ENCODE results near the gene OR2A1. TPM values are rescaled to one million over a fixed set of nuclear protein-coding genes. Genes with fewer than 3 reads are reported as not detected.

Gene OR2A1
- total and polyA plus RNA-seq, 4 donors = under 0.01 to 0.08 (median 0.01) TPM; not detected in 1

Other genes with a start within 250 kb of the OR2A1 start
- gene OR2A25, start 242.6 kb upstream of the OR2A1 start, total RNA-seq = not detected
- gene OR2A25, start 242.6 kb upstream of the OR2A1 start, polyA plus RNA-seq = not detected
- gene OR2A12, start 226.1 kb upstream of the OR2A1 start, total RNA-seq = not detected
- gene OR2A12, start 226.1 kb upstream of the OR2A1 start, polyA plus RNA-seq = not detected
- gene OR2A2, start 202.8 kb upstream of the OR2A1 start, total RNA-seq = not detected
- not detected for gene OR2A2, start 202.8 kb upstream of the OR2A1 start, polyA plus RNA-seq
- not detected for gene OR2A14, start 189.2 kb upstream of the OR2A1 start, total RNA-seq
- not detected for gene OR2A14, start 189.2 kb upstream of the OR2A1 start, polyA plus RNA-seq
- 1 to 10 TPM; 1.4 to 1.7 TPM for gene CTAGE4, start 129.0 kb upstream of the OR2A1 start, total RNA-seq
- gene CTAGE4, start 129.0 kb upstream of the OR2A1 start, polyA plus RNA-seq = 1 to 10 TPM in 1 of 2 donors, under 1 TPM in 1; 0.55 to 1.4 TPM
- 1 to 10 TPM; 1.3 to 3.6 TPM for gene ARHGEF35, start 116.6 kb upstream of the OR2A1 start, total RNA-seq
- gene ARHGEF35, start 116.6 kb upstream of the OR2A1 start, polyA plus RNA-seq = 1 to 10 TPM; 2.5 to 4.6 TPM
- gene OR2A42, start 72.8 kb upstream of the OR2A1 start, total RNA-seq = not detected
- not detected for gene OR2A42, start 72.8 kb upstream of the OR2A1 start, polyA plus RNA-seq
- 1 to 10 TPM; 1.6 TPM for gene OR2A7, start 47.6 kb upstream of the OR2A1 start, total RNA-seq
- 1 to 10 TPM; 1.1 to 1.5 TPM for gene OR2A7, start 47.6 kb upstream of the OR2A1 start, polyA plus RNA-seq
- under 1 TPM in 1 of 2 donors, not detected in 1; 0.92 TPM for gene CTAGE8, start 43.1 kb upstream of the OR2A1 start, total RNA-seq
- under 1 TPM; 0.44 to 0.57 TPM for gene CTAGE8, start 43.1 kb upstream of the OR2A1 start, polyA plus RNA-seq
- gene ARHGEF5, start 43.0 kb downstream of the OR2A1 start, total RNA-seq = 1 to 10 TPM; 3.5 to 5.6 TPM
- 1 to 10 TPM; 3.9 to 8.4 TPM for gene ARHGEF5, start 43.0 kb downstream of the OR2A1 start, polyA plus RNA-seq
- not detected for gene NOBOX, start 91.3 kb downstream of the OR2A1 start, total RNA-seq
- not detected for gene NOBOX, start 91.3 kb downstream of the OR2A1 start, polyA plus RNA-seq

All from liver (tissue), 4 donors.